Midbrain (tissue), 1 donor: ENCODE results near the gene SYT1.
"Not testable (repeated sequence)": the region's sequence is repeated elsewhere in the genome, so short reads cannot be mapped to it uniquely, and the experiment has no call there.

Experiments used
- DNase-seq: peaks from one replicate; lab custom pipeline; 2025; lab: John Stamatoyannopoulos, UW

SYT1 gene

GRCh38 chr12:79140711-79141110, 276.1 kb downstream of the SYT1 start:
- DNase-seq = no peak

DNA sequence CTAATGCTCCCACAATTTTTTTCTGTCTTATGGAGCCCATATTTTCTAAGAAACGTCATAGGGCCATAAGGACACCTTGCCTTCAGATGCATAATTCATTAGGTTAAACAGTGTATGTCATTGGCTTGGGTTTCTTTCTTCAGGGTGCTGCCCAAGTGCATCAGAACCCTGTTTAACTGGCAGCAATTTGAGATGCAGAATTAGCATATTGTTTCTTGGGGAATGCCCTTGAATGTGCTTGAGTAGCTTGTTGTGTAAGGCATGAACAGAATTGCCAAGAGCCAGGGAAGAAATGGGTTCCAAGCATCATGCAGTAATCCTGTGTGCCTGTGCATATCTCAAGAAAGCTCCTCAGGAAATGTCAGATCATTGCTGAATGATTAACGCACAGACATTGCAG, 277.2 kb downstream of the SYT1 start:
- DNase-seq = no peak

DNA sequence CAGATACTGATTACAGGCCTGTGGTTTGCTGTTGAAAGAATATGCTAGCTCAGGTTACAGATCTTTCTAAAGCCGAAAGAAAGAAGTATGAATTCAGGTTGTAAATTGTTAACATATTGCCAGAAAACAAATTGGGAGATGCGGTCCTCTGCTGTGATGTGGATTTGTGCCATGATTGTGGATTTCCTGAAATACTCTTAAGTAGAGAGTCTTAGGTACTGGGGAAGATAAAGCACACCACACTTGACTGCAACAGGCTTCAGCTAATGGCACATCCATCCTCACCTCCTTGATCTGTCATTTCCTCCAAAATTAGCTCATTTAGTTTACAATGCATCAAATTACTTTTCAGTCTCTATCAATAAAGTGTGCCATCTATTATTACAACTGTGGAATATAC, 279.2 kb downstream of the SYT1 start:
- DNase-seq = no peak

DNA sequence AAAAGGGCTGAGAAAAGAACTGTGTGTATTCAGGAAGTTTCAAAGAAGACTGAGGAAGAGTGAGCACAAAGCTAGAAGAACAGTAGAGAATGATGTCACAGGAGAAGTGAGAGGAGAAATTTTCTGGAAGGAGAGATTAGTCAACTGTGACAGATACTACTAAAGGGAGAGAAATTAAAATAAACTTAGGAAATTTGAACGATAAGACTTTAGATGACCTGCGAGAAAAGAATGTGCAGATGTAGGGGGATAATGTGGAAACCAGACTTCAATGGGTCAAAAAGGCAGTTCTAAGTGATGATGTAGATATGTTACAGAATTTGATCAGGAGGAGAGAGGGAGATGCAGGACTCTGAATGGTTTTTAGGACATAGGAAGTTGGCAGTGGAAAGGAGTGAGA, 287.4 kb downstream of the SYT1 start:
- DNase-seq = no peak

DNA sequence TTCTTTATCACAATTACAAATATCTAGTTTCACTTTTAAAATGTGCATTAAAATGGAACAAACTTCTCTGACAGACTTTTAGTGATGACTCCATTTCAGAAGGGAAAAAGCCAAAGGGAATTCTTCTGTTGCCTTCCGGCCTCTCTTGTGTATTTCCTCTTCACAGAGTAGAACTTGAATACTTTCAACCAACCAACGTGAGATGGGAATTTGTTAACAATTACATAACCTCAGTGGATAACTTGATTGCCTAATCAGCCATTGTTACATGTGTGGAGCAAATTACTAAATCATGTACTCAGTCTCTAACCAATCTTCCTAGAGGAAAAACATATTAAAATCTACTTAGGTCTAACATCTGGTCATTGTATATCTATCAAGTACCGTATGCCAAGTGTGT, 291.1 kb downstream of the SYT1 start:
- no peak for DNase-seq

- no peak for DNase-seq
Measured at GRCh38 chr12:79156846-79157463, 292.4 kb downstream of the SYT1 start.

DNA sequence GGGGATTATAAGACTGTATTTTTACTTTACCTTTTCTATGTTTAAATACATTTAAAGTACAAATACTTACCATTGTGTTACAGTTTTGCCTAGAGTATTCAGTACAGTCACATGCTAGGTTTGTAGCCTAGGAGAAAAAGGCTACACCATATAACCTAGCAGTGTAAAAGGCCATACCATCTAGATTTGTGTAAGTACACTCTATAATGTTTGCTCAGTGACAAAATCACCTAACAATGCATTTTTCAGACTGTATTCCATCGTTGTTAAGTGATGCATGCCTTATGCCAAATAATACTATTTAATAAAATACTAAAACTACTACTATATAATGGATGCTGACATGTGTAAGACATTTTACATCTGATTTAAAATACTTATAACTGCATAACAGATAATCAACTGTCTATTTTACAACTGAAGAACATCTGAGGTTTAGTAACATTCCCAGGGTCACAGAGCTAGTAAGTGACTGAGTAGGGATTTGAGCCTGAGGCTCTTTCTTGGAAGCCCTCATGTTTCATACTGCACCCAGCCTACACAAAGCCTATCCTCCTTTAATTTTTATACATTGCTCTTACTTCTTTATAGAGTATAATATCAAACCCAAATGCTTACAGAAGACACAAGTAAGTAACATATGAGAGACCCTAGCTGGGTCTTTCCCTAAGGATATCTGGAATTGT, 296.8 kb downstream of the SYT1 start:
- DNase-seq = no peak

- no peak for DNase-seq
Measured at GRCh38 chr12:79162147-79162772, 297.7 kb downstream of the SYT1 start.

- DNase-seq = no peak
Measured at GRCh38 chr12:79162948-79163347, 298.4 kb downstream of the SYT1 start.

DNA sequence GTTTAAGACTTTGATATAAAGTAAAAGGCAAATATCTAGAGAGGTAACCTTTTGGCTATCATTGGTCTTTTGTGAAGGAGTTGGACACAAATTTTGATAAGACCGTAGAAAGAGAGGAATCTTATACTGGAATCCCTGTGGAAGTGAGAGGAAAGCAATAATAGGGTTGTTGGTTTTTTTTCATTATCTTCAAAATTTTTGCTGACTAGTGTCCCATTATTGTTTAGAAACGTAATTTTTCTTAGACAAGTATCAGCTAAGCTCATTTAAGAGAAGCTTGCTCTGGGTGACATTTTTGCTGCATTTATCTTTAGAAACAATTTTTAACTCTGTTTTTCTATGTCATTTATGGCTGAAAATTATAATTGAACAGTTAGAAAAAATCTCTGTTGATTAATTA, 300.3 kb downstream of the SYT1 start:
- DNase-seq = no peak

- no peak for DNase-seq
Measured at GRCh38 chr12:79168687-79169086, 304.1 kb downstream of the SYT1 start.

- DNase-seq = no peak
Measured at GRCh38 chr12:79174626-79175025, 310.1 kb downstream of the SYT1 start.

GRCh38 chr12:79183003-79183402, 318.4 kb downstream of the SYT1 start:
- no peak for DNase-seq

GRCh38 chr12:79183926-79184325, 319.4 kb downstream of the SYT1 start:
- no peak for DNase-seq

GRCh38 chr12:79186506-79186905, 321.9 kb downstream of the SYT1 start:
- DNase-seq = no peak

GRCh38 chr12:79187032-79187431, 322.5 kb downstream of the SYT1 start:
- no peak for DNase-seq

DNA sequence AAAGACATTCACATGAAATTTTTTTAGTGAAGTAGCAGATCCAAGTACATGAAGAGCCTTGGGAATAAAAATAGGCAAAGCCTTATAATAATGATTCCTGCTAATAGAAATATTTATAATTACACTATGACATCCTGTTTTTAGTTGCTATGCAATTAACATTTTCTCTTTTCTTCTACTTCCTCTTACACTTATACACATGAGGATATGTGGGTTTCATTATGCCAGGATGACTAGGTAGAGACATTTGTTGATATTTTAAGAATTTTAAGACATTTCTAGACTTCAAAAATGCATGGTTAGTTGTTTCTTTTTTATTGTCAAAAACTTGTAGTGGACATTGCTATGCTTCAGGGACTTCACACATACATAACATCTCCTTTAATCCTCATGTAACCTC, 326.8 kb downstream of the SYT1 start:
- DNase-seq = no peak

- no peak for DNase-seq
Measured at GRCh38 chr12:79194595-79194994, 330.0 kb downstream of the SYT1 start.

- DNase-seq = no peak
Measured at GRCh38 chr12:79199166-79199565, 334.6 kb downstream of the SYT1 start.

GRCh38 chr12:79200176-79200575, 335.6 kb downstream of the SYT1 start:
- no peak for DNase-seq

DNA sequence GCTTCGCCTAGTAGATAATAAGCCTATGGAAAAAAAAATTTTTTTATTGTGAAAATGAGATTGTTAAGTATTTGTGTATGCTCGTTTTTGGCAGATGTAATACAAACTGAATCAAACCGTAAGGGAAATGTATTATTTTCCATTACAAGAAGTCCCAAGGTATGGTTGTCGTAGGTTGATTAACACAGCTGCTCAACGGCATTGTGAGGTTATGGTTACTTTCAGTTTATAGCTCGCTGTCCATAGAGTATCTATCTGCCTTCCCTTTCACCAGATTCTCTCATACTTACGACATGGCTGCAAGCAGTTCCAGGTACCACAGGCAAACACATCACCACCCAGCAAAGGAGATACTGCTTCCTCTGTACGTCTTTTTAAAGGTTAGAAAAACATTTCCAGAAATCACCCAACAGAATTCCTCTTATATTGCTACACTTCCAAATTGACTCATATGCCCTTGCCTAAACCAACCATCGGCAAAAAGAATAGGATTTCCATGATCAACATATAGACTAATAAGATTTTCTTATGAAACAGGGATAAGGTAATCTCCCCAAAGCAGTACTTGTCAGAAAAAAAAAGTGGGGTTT, 338.6 kb downstream of the SYT1 start:
- DNase-seq = no peak

GRCh38 chr12:79206871-79207270, 342.3 kb downstream of the SYT1 start:
- DNase-seq = no peak

GRCh38 chr12:79210403-79210802, 345.8 kb downstream of the SYT1 start:
- not testable (repeated sequence) for DNase-seq
